OCI-LY7 (cell line): Measurements from ENCODE around the gene PC. TPM values are rescaled to one million over a fixed set of nuclear protein-coding genes. Genes with fewer than 3 reads are reported as not detected.

Source experiments
- BruUV-seq: library from RNA; stranded (reverse); fragments of 400-500 nt; replicated peaks from 2 replicates; lab custom pipeline; 2021; lab: Mats Ljungman, UMichigan
- CTCF ChIA-PET: fragments of 300-600 bp; sonication (Branson Sonifier 250); formaldehyde crosslinking; loops from one replicate; lab custom pipeline; 2022; ENCODE audit warnings: antibody characterized with exemption; ENCODE audit not compliant: unreplicated experiment; lab: Charles Lee
- POLR2A ChIA-PET: fragments of 300-600 bp; sonication (Branson Sonifier 250); formaldehyde crosslinking; loops from one replicate; lab custom pipeline; 2022; ENCODE audit warnings: antibody characterized with exemption; lab: Charles Lee
- DNase-seq: peaks from one replicate; pipeline ENCODE4 v3.0.0-alpha.2; 2015; ENCODE audit warnings: low spot score
- H2AFZ ChIP-seq: fragments of 200-600 bp; sonication (generic), shearing (Covaris generic); 2 replicates; pipeline ENCODE4 v1.6.1; 2014; ENCODE audit warnings: mild to moderate bottlenecking, antibody characterized with exemption, low read length, moderate library complexity
- H3K27ac ChIP-seq: fragments of 200-600 bp; sonication (generic); 2 replicates; pipeline ENCODE4 v1.5.1; 2014; ENCODE audit warnings: mixed run types, low read depth, mild to moderate bottlenecking, moderate library complexity, low read length, inconsistent platforms; ENCODE audit not compliant: poor library complexity, severe bottlenecking
- H3K36me3 ChIP-seq: fragments of 200-600 bp; sonication (generic); 2 replicates; pipeline ENCODE4 v1.6.1; 2014; ENCODE audit warnings: mild to moderate bottlenecking, antibody characterized with exemption, low read length, moderate library complexity, mixed read lengths; ENCODE audit not compliant: insufficient read depth
- H3K4me1 ChIP-seq: fragments of 200-600 bp; sonication (generic); 2 replicates; pipeline ENCODE4 v1.5.1; 2014; ENCODE audit warnings: mild to moderate bottlenecking, low read length; ENCODE audit not compliant: insufficient read depth, poor library complexity, severe bottlenecking
- H3K4me2 ChIP-seq: fragments of 200-600 bp; sonication (generic); 2 replicates; pipeline ENCODE4 v1.6.1; 2014; ENCODE audit warnings: mild to moderate bottlenecking, low read length
- H3K4me3 ChIP-seq: fragments of 200-600 bp; sonication (generic); 2 replicates; pipeline ENCODE4 v1.5.1; 2014; ENCODE audit warnings: mild to moderate bottlenecking, low read depth, low read length; ENCODE audit not compliant: poor library complexity, severe bottlenecking
- H3K79me2 ChIP-seq: fragments of 200-600 bp; sonication (generic); 2 replicates; pipeline ENCODE4 v1.6.1; 2016; ENCODE audit warnings: low read depth, mild to moderate bottlenecking, low read length, moderate library complexity, mixed read lengths; ENCODE audit not compliant: insufficient read depth
- H3K9me2 ChIP-seq: fragments of 200-600 bp; sonication (generic); 2 replicates; pipeline ENCODE4 v1.6.1; 2016; ENCODE audit warnings: mild to moderate bottlenecking, low read length, mixed read lengths; ENCODE audit not compliant: insufficient read depth
- H3K9me3 ChIP-seq: fragments of 200-600 bp; sonication (generic); 2 replicates; pipeline ENCODE4 v1.6.1; 2014; ENCODE audit warnings: mild to moderate bottlenecking, mixed run types, low read length, mixed read lengths
- H4K20me1 ChIP-seq: fragments of 200-600 bp; sonication (generic); 2 replicates; pipeline ENCODE4 v1.6.1; 2014; ENCODE audit warnings: mild to moderate bottlenecking, antibody characterized with exemption, low read length, moderate library complexity, mixed read lengths; ENCODE audit not compliant: insufficient read depth
- CTCF ChIP-seq: fragments of 200-600 bp; sonication (generic); conservative IDR thresholded peaks from 2 replicates; pipeline ENCODE4 v1.5.1; 2014; ENCODE audit warnings: mild to moderate bottlenecking, antibody characterized with exemption, low read length, moderate library complexity, mixed read lengths
- EZH2phosphoT487 ChIP-seq: fragments of 200-600 bp; sonication (generic); IDR thresholded peaks from 2 replicates; pipeline ENCODE4 v1.6.1; 2018; ENCODE audit warnings: low read depth, borderline replicate concordance, mild to moderate bottlenecking, mixed run types, antibody characterized with exemption, low read length, moderate library complexity, mixed read lengths
- intact Hi-C: fragments of 100-400 bp; cut with micrococcal nuclease; formaldehyde crosslinking; loops from one replicate; pipeline ENCODE4 v1.10.0; 2022; ENCODE audit not compliant: unreplicated experiment
- total RNA-seq, 2 experiments: library from RNA; depleted of rRNA in 1 of 2; stranded (reverse); fragments of >200 nt in 1 of 2; shearing (Covaris generic) in 1 of 2; gene quantifications; 2 replicates each; pipeline ENCODE4 v1.2.3, GENCODE V29; 2014 to 2022

Gene PC
- total RNA-seq, 2 experiments from 2014 or later: 10.4 to 12.7 TPM

GRCh38 chr11:66910016-66910415 lies 48.2 kb downstream of the PC start:
- no peak overlapping the region for H2AFZ ChIP-seq
- BruUV-seq: no TSS peak
- no peak overlapping the region for H3K4me2 ChIP-seq
- H3K9me2 ChIP-seq: no peaks in the 10 kb centered on the region
- no peak overlapping the region for H3K4me3 ChIP-seq
- no peak overlapping the region for H3K27ac ChIP-seq
- no peaks in the 10 kb centered on the region for H4K20me1 ChIP-seq
- no peak for DNase-seq
- POLR2A ChIA-PET: no interaction called here
- CTCF ChIA-PET: no interaction called here
- no peaks in the 10 kb centered on the region for H3K4me1 ChIP-seq
- no peaks in the 10 kb centered on the region for H3K9me3 ChIP-seq
- TF ChIP-seq EZH2phosphoT487 (no peak), CTCF (no peak)
- H3K36me3 ChIP-seq: no peaks in the 10 kb centered on the region
- intact Hi-C loops: no loop called here
- H3K79me2 ChIP-seq: no peaks in the 10 kb centered on the region

GRCh38 chr11:66909181-66909580 lies 49.0 kb downstream of the PC start:
- Histone ChIP-seq H3K9me2 (no peaks in the 10 kb centered on the region), H3K36me3 (no peaks in the 10 kb centered on the region), H3K27ac (no peak overlapping the region), H3K4me1 (no peaks in the 10 kb centered on the region), H4K20me1 (no peaks in the 10 kb centered on the region), H3K4me2 (no peak overlapping the region), H3K4me3 (no peak overlapping the region), H3K9me3 (no peaks in the 10 kb centered on the region), H2AFZ (no peak overlapping the region), H3K79me2 (no peaks in the 10 kb centered on the region)
- DNase-seq: no peak
- intact Hi-C loops: no loop called here
- TF ChIP-seq EZH2phosphoT487: no peak
- TF ChIP-seq CTCF: no peak
- ChIA-PET POLR2A (no interaction called here), CTCF (no interaction called here)
- no TSS peak for BruUV-seq

- BruUV-seq: no TSS peak
- TF ChIP-seq EZH2phosphoT487 (no peak), CTCF (no peak)
- intact Hi-C loops: no loop called here
- H3K36me3 ChIP-seq: no peaks in the 10 kb centered on the region
- no peak overlapping the region for H2AFZ ChIP-seq
- H3K9me2 ChIP-seq: no peaks in the 10 kb centered on the region
- H3K4me3 ChIP-seq: no peak overlapping the region
- no peak overlapping the region for H3K27ac ChIP-seq
- no peaks in the 10 kb centered on the region for H3K4me1 ChIP-seq
- H3K9me3 ChIP-seq: no peaks in the 10 kb centered on the region
- no peaks in the 10 kb centered on the region for H3K79me2 ChIP-seq
- no peak overlapping the region for H3K4me2 ChIP-seq
- POLR2A ChIA-PET: interaction anchor here (0.6 kb wide), 1 partner anchor 175 kb away, joined by 4 read pairs; no protein-coding TSS in a partner anchor
- CTCF ChIA-PET: no interaction called here
- no peaks in the 10 kb centered on the region for H4K20me1 ChIP-seq
- no peak for DNase-seq
Measured at GRCh38 chr11:66907751-66908630, 50.2 kb downstream of the PC start.
